HCT116 (cell line): Measurements from ENCODE around the gene CDR2L. TPM values are rescaled to one million over a fixed set of nuclear protein-coding genes. Genes with fewer than 3 reads are reported as not detected.

ENCODE experiments used
- ATAC-seq: fragments of 200-7000 bp; cut with Tn5 transposase; 2 replicates; pipeline ENCODE4 v1.9.1; 2020; ENCODE audit warnings: mild to moderate bottlenecking, moderate library complexity
- BruUV-seq: library from RNA; stranded (reverse); fragments of 400-500 nt; replicated peaks from 2 replicates; lab custom pipeline; 2021; lab: Mats Ljungman, UMichigan
- CTCF ChIA-PET: fragments of 300-600 bp; sonication (Branson Sonifier 250); formaldehyde crosslinking; loops from one replicate; lab custom pipeline; 2021; ENCODE audit warnings: antibody characterized with exemption; lab: Charles Lee
- POLR2A ChIA-PET: fragments of 300-600, 350-600 bp; sonication (Branson Sonifier 250); formaldehyde crosslinking; loops from one replicate; lab custom pipeline; 2021; ENCODE audit warnings: antibody characterized with exemption; lab: Charles Lee
- RAD21 ChIA-PET, 2 experiments: fragments of 300-600 bp; sonication (Branson Sonifier 250); formaldehyde crosslinking; loops; one replicate each; lab custom pipeline; 2023; ENCODE audit warnings: low total read pairs in 2 of 2; ENCODE audit not compliant: uncharacterized antibody in 2 of 2, unreplicated experiment in 2 of 2, low non-redundant PET in 1 of 2; lab: Charles Lee
- DNase-seq: peaks from one replicate; pipeline ENCODE4 v3.0.0-alpha.2; 2010; ENCODE audit warnings: low read depth, low spot score
- H2AFZ ChIP-seq: fragments of 200-600 bp; shearing (Covaris generic), sonication (generic); 2 replicates; pipeline ENCODE4 v1.6.1; 2017; ENCODE audit warnings: low read depth, mixed run types, mixed read lengths, antibody characterized with exemption, low read length; ENCODE audit not compliant: poor library complexity, severe bottlenecking
- H3K27ac ChIP-seq: 2 replicates; pipeline ENCODE4 v1.5.1; 2012; ENCODE audit warnings: low read depth, low read length
- H3K27me3 ChIP-seq: fragments of 200-600 bp; sonication (generic); 2 replicates; pipeline ENCODE4 v1.6.1; 2016; ENCODE audit warnings: mixed run types, low read length, mixed read lengths; ENCODE audit not compliant: insufficient read depth
- H3K36me3 ChIP-seq, 2 experiments: fragments of 200-500 bp in 1 of 2; fragments of 200-600 bp in 1 of 2; sonication (Bioruptor generic) in 1 of 2; sonication (generic) in 1 of 2; 2 replicates each; pipeline versions ENCODE4 v1.5.1 to v1.6.1; 2014 to 2016; ENCODE audit warnings: low read length in 2 of 2, inconsistent platforms in 1 of 2, mixed read lengths in 1 of 2, mixed run types in 1 of 2; ENCODE audit not compliant: insufficient read depth in 2 of 2, control insufficient read depth in 1 of 2
- H3K4me1 ChIP-seq, 2 experiments: fragments of 200-600 bp in 1 of 2; sonication (generic) in 1 of 2; 2 replicates each; pipeline versions ENCODE4 v1.5.1 to v1.6.1; 2012 to 2017; ENCODE audit warnings: low read length in 2 of 2, inconsistent platforms in 1 of 2, mild to moderate bottlenecking in 1 of 2, mixed read lengths in 1 of 2, mixed run types in 1 of 2, moderate library complexity in 1 of 2; ENCODE audit not compliant: insufficient read depth in 2 of 2, control insufficient read depth in 1 of 2
- H3K4me2 ChIP-seq: fragments of 200-600 bp; sonication (generic); 2 replicates; pipeline ENCODE4 v1.6.1; 2017; ENCODE audit warnings: mixed run types, low read length, mixed read lengths
- H3K4me3 ChIP-seq, 2 experiments: fragments of 200-600 bp in 1 of 2; sonication (generic) in 1 of 2; replicated peaks in 1 of 2; 2 replicates each; pipeline ENCODE4 v1.5.1; 2011 to 2016; ENCODE audit warnings: low read length in 2 of 2, control low read depth in 1 of 2, low read depth in 1 of 2, mild to moderate bottlenecking in 1 of 2, mixed read lengths in 1 of 2, mixed run types in 1 of 2
- H3K79me2 ChIP-seq: fragments of 200-600 bp; sonication (generic); 2 replicates; pipeline ENCODE4 v1.6.1; 2017; ENCODE audit warnings: mild to moderate bottlenecking, mixed run types, low read length, moderate library complexity, mixed read lengths; ENCODE audit not compliant: insufficient read depth
- H3K9ac ChIP-seq: fragments of 200-600 bp; sonication (generic); 2 replicates; pipeline ENCODE4 v1.6.1; 2016; ENCODE audit warnings: low read length, mixed read lengths
- H3K9me2 ChIP-seq: fragments of 200-600 bp; sonication (generic), shearing (Covaris generic); 2 replicates; pipeline ENCODE4 v1.6.1; 2017; ENCODE audit warnings: mixed run types, mild to moderate bottlenecking, moderate library complexity; ENCODE audit not compliant: insufficient read depth
- H3K9me3 ChIP-seq, 2 experiments: fragments of 200-500 bp in 1 of 2; fragments of 200-600 bp in 1 of 2; sonication (Bioruptor generic) in 1 of 2; sonication (generic) in 1 of 2; 2 replicates each; pipeline ENCODE4 v1.6.1; 2014 to 2017; ENCODE audit warnings: low read length in 2 of 2, mixed read lengths in 2 of 2, inconsistent platforms in 1 of 2, low read depth in 1 of 2, mild to moderate bottlenecking in 1 of 2, mixed run types in 1 of 2, moderate library complexity in 1 of 2; ENCODE audit not compliant: control insufficient read depth in 1 of 2, insufficient read depth in 1 of 2
- H4K20me1 ChIP-seq: fragments of 200-600 bp; sonication (generic), shearing (Covaris generic); 2 replicates; pipeline ENCODE4 v1.6.1; 2017; ENCODE audit warnings: mixed run types, mild to moderate bottlenecking, moderate library complexity; ENCODE audit not compliant: insufficient read depth
- CEBPB ChIP-seq: IDR thresholded peaks from 2 replicates; pipeline ENCODE4 v1.6.1; 2012; ENCODE audit warnings: low read depth
- CTCF ChIP-seq, 3 experiments: fragments of 200-600 bp in 1 of 3; sonication (generic) in 1 of 3; IDR thresholded peaks in 2 of 3; conservative IDR thresholded peaks in 1 of 3; 2 replicates each; pipeline ENCODE4 v1.5.1; 2012 to 2017; ENCODE audit warnings: low read depth in 2 of 3, low read length in 2 of 3, antibody characterized with exemption in 1 of 3, borderline replicate concordance in 1 of 3, control low read depth in 1 of 3, mild to moderate bottlenecking in 1 of 3, mixed read lengths in 1 of 3, mixed run types in 1 of 3, moderate library complexity in 1 of 3; ENCODE audit not compliant: insufficient read depth in 1 of 3
- EZH2 ChIP-seq: fragments of 200-600 bp; sonication (generic); IDR thresholded peaks from 2 replicates; pipeline ENCODE4 v1.6.1; 2017; ENCODE audit warnings: antibody characterized with exemption, mixed run types
- FOSL1 ChIP-seq: IDR thresholded peaks from 2 replicates; pipeline ENCODE4 v1.6.1; 2012; ENCODE audit warnings: low read depth
- JUND ChIP-seq: IDR thresholded peaks from 2 replicates; pipeline ENCODE4 v1.6.1; 2012
- POLR2A ChIP-seq: IDR thresholded peaks from 2 replicates; pipeline ENCODE4 v1.7.0; 2011; ENCODE audit warnings: borderline replicate concordance; ENCODE audit not compliant: insufficient read depth, insufficient read length; ENCODE audit errors: extremely low read depth
- RAD21 ChIP-seq: IDR thresholded peaks from 2 replicates; pipeline ENCODE4 v1.6.1; 2012; ENCODE audit warnings: low read depth, mild to moderate bottlenecking
- REST ChIP-seq: IDR thresholded peaks from 2 replicates; pipeline ENCODE4 v1.6.1; 2012; ENCODE audit warnings: low read depth
- SP1 ChIP-seq: IDR thresholded peaks from 2 replicates; pipeline ENCODE4 v1.6.1; 2012; ENCODE audit warnings: low read depth
- TCF7L2 ChIP-seq: IDR thresholded peaks from 2 replicates; pipeline ENCODE4 v1.7.0; 2011; ENCODE audit warnings: borderline replicate concordance, inconsistent platforms; ENCODE audit not compliant: insufficient read depth, insufficient read length; ENCODE audit errors: extremely low read depth
- ZBTB33 ChIP-seq: IDR thresholded peaks from 2 replicates; pipeline ENCODE4 v1.6.1; 2011; ENCODE audit warnings: mild to moderate bottlenecking, low read length, moderate library complexity; ENCODE audit not compliant: insufficient replicate concordance; ENCODE audit errors: extremely low read depth
- ZFX ChIP-seq: fragments of 450-650 bp; IDR thresholded peaks from 2 replicates; pipeline ENCODE4 v1.6.1; 2017
- ZNF274 ChIP-seq: fragments of 200-500 bp; sonication (Bioruptor generic); IDR thresholded peaks from 2 replicates; pipeline ENCODE4 v1.6.1; 2014; ENCODE audit warnings: mild to moderate bottlenecking, low read depth, low read length, inconsistent platforms
- intact Hi-C: fragments of 100-400 bp; cut with micrococcal nuclease; formaldehyde crosslinking; loops from 2 replicates; pipeline ENCODE4 v1.10.0; 2022
- total RNA-seq: library from RNA; stranded (reverse); gene quantifications from one replicate; pipeline ENCODE4 v1.2.1, GENCODE V29; 2021; ENCODE audit not compliant: unreplicated experiment

The CDR2L gene
- total RNA-seq, 1 experiment from 2014 or later = 26.5 TPM

- ChIA-PET RAD21 (no interaction called here), CTCF (no interaction called here)
- no peak overlapping the region for H2AFZ ChIP-seq
Measured at GRCh38 chr17:74981318-74981978, 6.0 kb upstream of the CDR2L start.

More at GRCh38 chr17:74981318-74981978, 6.0 kb upstream of the CDR2L start:
- DNase-seq = no peak
- intact Hi-C loops = no loop called here
- peaks cover 9 to 25% of the 10 kb centered on the region in 2 experiments for H3K4me1 ChIP-seq
- no peaks in the 10 kb centered on the region for H3K9me3 ChIP-seq
- peak overlapping the region; percentile 76 for H3K27ac ChIP-seq
- no peak; the same call in 1 of the 2 replicates for ATAC-seq
- H3K9me2 ChIP-seq = no peaks in the 10 kb centered on the region
- peak overlapping the region; percentile 78 for H3K9ac ChIP-seq
- H3K4me2 ChIP-seq = peak overlapping the region; percentile 93
- no peaks in the 10 kb centered on the region for H3K36me3 ChIP-seq
- no peaks in the 10 kb centered on the region for H4K20me1 ChIP-seq
- H3K4me3 ChIP-seq = peak overlapping the region; percentile 57 to 78
- TF ChIP-seq CEBPB (no peak), ZNF274 (no peak), CTCF (IDR thresholded peaks at IDR 0.05 in 2 of 3, conservative IDR thresholded peaks at IDR 0.05 in 1 of 3; ENCODE audit: borderline replicate concordance in 1 of 3, insufficient read depth in 1 of 3, low read depth in 2 of 3, low read length in 2 of 3) (no peak), JUND (no peak), EZH2 (no peak), RAD21 (no peak), POLR2A (no peak), TCF7L2 (no peak), ZFX (no peak; the same call in 1 of the 2 replicates), SP1 (no peak), FOSL1 (no peak), REST (no peak), ZBTB33 (no peak)
- BruUV-seq = TSS peak; percentile 96
- H3K27me3 ChIP-seq = no peaks in the 10 kb centered on the region
- POLR2A ChIA-PET = no interaction called here
- H3K79me2 ChIP-seq = no peaks in the 10 kb centered on the region
